ENCODE measurements around the gene DTHD1. TPM values are rescaled to one million over a fixed set of nuclear protein-coding genes. Genes with fewer than 3 reads are reported as not detected.

DTHD1 gene
- total RNA-seq, 1 experiment from 2014 or later, result not detected

DNA sequence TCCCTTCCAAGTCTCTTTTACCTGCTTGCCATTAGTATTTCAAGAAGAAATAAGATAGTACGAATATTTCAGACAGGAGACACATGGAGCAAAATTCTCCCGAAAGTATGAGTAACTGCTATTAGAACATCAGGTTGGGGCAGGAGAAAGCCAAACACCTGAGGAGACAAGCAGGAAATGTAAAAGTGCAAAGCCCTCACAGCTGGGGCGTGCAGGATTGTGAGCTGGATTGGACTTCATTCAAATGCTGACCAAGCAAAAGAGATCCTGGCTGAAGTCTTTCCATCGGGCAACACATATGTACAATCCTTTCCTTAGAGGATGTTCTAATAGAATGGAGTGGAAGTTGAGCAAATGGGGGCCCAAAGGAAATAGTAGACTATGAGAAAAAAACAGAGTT is 76.8 kb downstream of the DTHD1 start:
- Histone ChIP-seq H3K36me3 (ENCODE audit: low read depth) (no peaks in the 10 kb centered on the region), H3K27me3 (ENCODE audit: insufficient read depth, low read depth) (no peaks in the 10 kb centered on the region), H3K4me1 (replicated peaks; ENCODE audit: insufficient read depth) (no peaks in the 10 kb centered on the region), H3K79me2 (ENCODE audit: low read depth) (no peaks in the 10 kb centered on the region), H3K4me3 (no peak overlapping the region), H3K27ac (no peak overlapping the region), H2AFZ (no peak overlapping the region), H3K9me2 (ENCODE audit: insufficient read depth) (no peaks in the 10 kb centered on the region), H3F3A (ENCODE audit: insufficient read depth, low read depth) (no peaks in the 10 kb centered on the region), H4K20me1 (ENCODE audit: insufficient read depth) (no peaks in the 10 kb centered on the region), H3K9me3 (ENCODE audit: insufficient read depth, low read depth) (no peaks in the 10 kb centered on the region), H3K4me2 (no peak overlapping the region)
- no TSS peak for BruUV-seq (replicated peaks)
- ChIA-PET POLR2A (ENCODE audit: unreplicated experiment) (no interaction called here), CTCF (no interaction called here)
- TF ChIP-seq CTCF (conservative IDR thresholded peaks at IDR 0.05), result no peak
- no peak for TF ChIP-seq EZH2 (IDR thresholded peaks at IDR 0.05; ENCODE audit: low read depth)
- DNase-seq, result no peak
- intact Hi-C loops (cut with micrococcal nuclease; ENCODE audit: unreplicated experiment), result no loop called here

DNA sequence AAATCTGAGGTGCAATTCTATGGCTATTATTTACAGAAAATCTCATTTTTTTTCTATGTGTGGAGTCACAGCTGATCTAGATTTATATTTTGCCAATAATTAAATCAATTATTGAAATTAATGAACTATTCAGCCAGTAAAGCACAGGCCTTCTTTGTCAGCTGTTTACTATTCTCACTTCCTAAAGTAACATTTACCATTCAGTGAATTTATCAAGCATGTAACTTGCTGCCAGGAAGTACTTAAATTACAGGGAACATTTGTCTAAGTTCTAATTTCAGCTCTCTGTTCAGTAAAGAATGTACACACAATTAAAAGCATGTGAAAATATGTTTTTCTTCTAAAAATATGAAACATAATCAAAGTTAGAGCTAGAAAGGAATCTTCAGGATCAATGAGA is 79.3 kb downstream of the DTHD1 start:
- Histone ChIP-seq H3K9me3 (ENCODE audit: insufficient read depth, low read depth) (no peaks in the 10 kb centered on the region), H2AFZ (no peak overlapping the region), H3K4me2 (no peak overlapping the region), H3K27ac (no peak overlapping the region), H3K9me2 (ENCODE audit: insufficient read depth) (no peaks in the 10 kb centered on the region), H3K36me3 (ENCODE audit: low read depth) (no peaks in the 10 kb centered on the region), H3F3A (ENCODE audit: insufficient read depth, low read depth) (no peaks in the 10 kb centered on the region), H3K27me3 (ENCODE audit: insufficient read depth, low read depth) (no peaks in the 10 kb centered on the region), H3K79me2 (ENCODE audit: low read depth) (no peaks in the 10 kb centered on the region), H3K4me3 (no peak overlapping the region), H4K20me1 (ENCODE audit: insufficient read depth) (no peaks in the 10 kb centered on the region), H3K4me1 (replicated peaks; ENCODE audit: insufficient read depth) (no peaks in the 10 kb centered on the region)
- ChIA-PET CTCF (no interaction called here), POLR2A (ENCODE audit: unreplicated experiment) (no interaction called here)
- intact Hi-C loops (cut with micrococcal nuclease; ENCODE audit: unreplicated experiment), result no loop called here
- no TSS peak for BruUV-seq (replicated peaks)
- DNase-seq, result no peak
- TF ChIP-seq CTCF (conservative IDR thresholded peaks at IDR 0.05) (no peak), EZH2 (IDR thresholded peaks at IDR 0.05; ENCODE audit: low read depth) (no peak)

GRCh38 chr4:36363024-36363423 is 81.6 kb downstream of the DTHD1 start:
- no peak overlapping the region for H3K4me3 ChIP-seq
- H3K27me3 ChIP-seq (ENCODE audit: insufficient read depth, low read depth), result no peaks in the 10 kb centered on the region
- POLR2A ChIA-PET (ENCODE audit: unreplicated experiment), result no interaction called here
- intact Hi-C loops (cut with micrococcal nuclease; ENCODE audit: unreplicated experiment), result no loop called here
- no peak overlapping the region for H3K4me2 ChIP-seq
- H3K79me2 ChIP-seq (ENCODE audit: low read depth), result no peaks in the 10 kb centered on the region
- no peak overlapping the region for H3K27ac ChIP-seq
- no peak for TF ChIP-seq CTCF (conservative IDR thresholded peaks at IDR 0.05)
- TF ChIP-seq EZH2 (IDR thresholded peaks at IDR 0.05; ENCODE audit: low read depth), result no peak
- H4K20me1 ChIP-seq (ENCODE audit: insufficient read depth), result no peaks in the 10 kb centered on the region
- H3K36me3 ChIP-seq (ENCODE audit: low read depth), result no peaks in the 10 kb centered on the region
- no peak for DNase-seq
- H3K9me2 ChIP-seq (ENCODE audit: insufficient read depth), result no peaks in the 10 kb centered on the region
- H3K9me3 ChIP-seq (ENCODE audit: insufficient read depth, low read depth), result no peaks in the 10 kb centered on the region
- no peaks in the 10 kb centered on the region for H3K4me1 ChIP-seq (replicated peaks; ENCODE audit: insufficient read depth)
- BruUV-seq (replicated peaks), result no TSS peak
- no peak overlapping the region for H2AFZ ChIP-seq
- H3F3A ChIP-seq (ENCODE audit: insufficient read depth, low read depth), result no peaks in the 10 kb centered on the region
- CTCF ChIA-PET, result no interaction called here

All from PC-9 (cell line).